PC-3 (cell line): ENCODE measurements around the gene COX6B1. TPM values are rescaled to one million over a fixed set of nuclear protein-coding genes. Genes with fewer than 3 reads are reported as not detected.

ENCODE experiments used
- ATAC-seq: fragments of 200-7000 bp; cut with Tn5 transposase; 2 replicates; pipeline ENCODE4 v1.9.1; 2020; ENCODE audit warnings: mild to moderate bottlenecking, moderate library complexity
- BruUV-seq: library from RNA; stranded (reverse); fragments of 400-500 nt; replicated peaks from 2 replicates; lab custom pipeline; 2021; lab: Mats Ljungman, UMichigan
- CTCF ChIA-PET: fragments of 300-600 bp; sonication (Branson Sonifier 250); formaldehyde crosslinking; loops from one replicate; lab custom pipeline; 2022; ENCODE audit warnings: antibody characterized with exemption; lab: Charles Lee
- POLR2A ChIA-PET: fragments of 300-600 bp; sonication (Branson Sonifier 250); formaldehyde crosslinking; loops from one replicate; lab custom pipeline; 2022; ENCODE audit warnings: antibody characterized with exemption; ENCODE audit not compliant: unreplicated experiment; lab: Charles Lee
- DNase-seq: peaks from one replicate; pipeline ENCODE4 v3.0.0-alpha.2; 2015
- H2AFZ ChIP-seq: fragments of 300-600 bp; sonication (generic); 2 replicates; pipeline ENCODE4 v1.6.0; 2016; ENCODE audit warnings: antibody characterized with exemption, low read length
- H3F3A ChIP-seq: fragments of 300-600 bp; sonication (generic); one replicate; pipeline ENCODE4 v1.6.0; 2017; ENCODE audit warnings: antibody characterized with exemption, low read length, control low read depth, mild to moderate bottlenecking; ENCODE audit not compliant: unreplicated experiment
- H3K27ac ChIP-seq: fragments of 300-600 bp; sonication (generic); 2 replicates; pipeline ENCODE4 v1.5.1; 2016; ENCODE audit warnings: mild to moderate bottlenecking, low read length
- H3K27me3 ChIP-seq: fragments of 300-600 bp; sonication (generic); 2 replicates; pipeline ENCODE4 v1.6.1; 2016; ENCODE audit warnings: low read length, mixed read lengths
- H3K36me3 ChIP-seq: fragments of 300-600 bp; sonication (generic); 2 replicates; pipeline ENCODE4 v1.6.1; 2016; ENCODE audit warnings: low read depth, mixed run types, low read length, mixed read lengths
- H3K4me1 ChIP-seq: fragments of 300-600 bp; sonication (generic); 2 replicates; pipeline ENCODE4 v1.5.1; 2016; ENCODE audit warnings: low read length; ENCODE audit not compliant: insufficient read depth
- H3K4me2 ChIP-seq: fragments of 300-600 bp; sonication (generic); 2 replicates; pipeline ENCODE4 v1.6.0; 2016; ENCODE audit warnings: low read length
- H3K4me3 ChIP-seq: fragments of 300-600 bp; sonication (generic); 2 replicates; pipeline ENCODE4 v1.5.1; 2016; ENCODE audit warnings: mild to moderate bottlenecking, low read length, mixed read lengths
- H3K79me2 ChIP-seq: fragments of 300-600 bp; sonication (generic); 2 replicates; pipeline ENCODE4 v1.6.1; 2017; ENCODE audit warnings: low read length, mixed read lengths
- H3K9ac ChIP-seq: fragments of 300-600 bp; sonication (generic); 2 replicates; pipeline ENCODE4 v1.6.0; 2016; ENCODE audit warnings: mild to moderate bottlenecking, low read length
- H3K9me2 ChIP-seq: fragments of 300-600 bp; sonication (generic); replicated peaks from 2 replicates; pipeline ENCODE4 v1.6.1; 2016; ENCODE audit warnings: mixed run types, low read length, mixed read lengths
- H3K9me3 ChIP-seq: fragments of 300-600 bp; sonication (generic); 2 replicates; pipeline ENCODE4 v1.6.1; 2016; ENCODE audit warnings: low read length, mixed read lengths
- H4K20me1 ChIP-seq: fragments of 300-600 bp; sonication (generic); 2 replicates; pipeline ENCODE4 v1.6.1; 2016; ENCODE audit warnings: low read length, mixed read lengths
- CTCF ChIP-seq: fragments of 300-600 bp; sonication (generic); conservative IDR thresholded peaks from 2 replicates; pipeline ENCODE4 v1.5.1; 2017; ENCODE audit warnings: antibody characterized with exemption, low read depth, mild to moderate bottlenecking, low read length
- EZH2 ChIP-seq: fragments of 300-600 bp; sonication (generic); IDR thresholded peaks from one replicate; pipeline ENCODE4 v1.6.1; 2017; ENCODE audit warnings: antibody characterized with exemption, mild to moderate bottlenecking, low read length; ENCODE audit not compliant: unreplicated experiment
- EZH2phosphoT487 ChIP-seq: fragments of 300-600 bp; sonication (generic); IDR thresholded peaks from 2 replicates; pipeline ENCODE4 v1.6.1; 2018; ENCODE audit warnings: mild to moderate bottlenecking, antibody characterized with exemption, low read length, borderline replicate concordance
- intact Hi-C: fragments of 100-400 bp; cut with micrococcal nuclease; formaldehyde crosslinking; loops from 2 replicates; pipeline ENCODE4 v1.9.0; 2023
- total RNA-seq: library from RNA; depleted of rRNA; stranded (reverse); fragments of >200 nt; gene quantifications from 2 replicates; pipeline ENCODE4 v1.2.3, GENCODE V29; 2014

COX6B1 gene
- total RNA-seq, 1 experiment from 2014 or later = 563 TPM

GRCh38 chr19:35666251-35666913 is 18.3 kb downstream of the COX6B1 start, which contains the start of gene UPK1A:
UPK1A (plus strand) TSS chr19:35666517; CDS start chr19:35666813, 296 bp downstream.
- intact Hi-C loops = no loop called here
- no peaks in the 10 kb centered on the region for H3K36me3 ChIP-seq
- no peaks in the 10 kb centered on the region for H4K20me1 ChIP-seq
- H3K9me3 ChIP-seq = no peaks in the 10 kb centered on the region
- no peak for TF ChIP-seq CTCF
- TF ChIP-seq EZH2phosphoT487 = no peak
- no peak for TF ChIP-seq EZH2
- no peak for ATAC-seq
- no TSS peak for BruUV-seq
- H3K9me2 ChIP-seq = no peaks in the 10 kb centered on the region
- no peak within 1 kb of the TSS for H3K4me2 ChIP-seq
- CTCF ChIA-PET = no interaction called here
- no peak within 1 kb of the TSS for H3K27ac ChIP-seq
- H3K9ac ChIP-seq = no peak within 1 kb of the TSS
- POLR2A ChIA-PET = no interaction called here
- H3K4me3 ChIP-seq = no peak within 1 kb of the TSS
- no peaks in the 10 kb centered on the region for H3K79me2 ChIP-seq
- no peak for DNase-seq
- no peak within 1 kb of the TSS for H2AFZ ChIP-seq
- H3K4me1 ChIP-seq = no peaks in the 10 kb centered on the region
- no peaks in the 10 kb centered on the region for H3F3A ChIP-seq
- H3K27me3 ChIP-seq = 0 out of 2 replicates have a peak, but pooled peaks cover 4% of the 10 kb centered on the region

GRCh38 chr19:35669566-35669965 is 21.4 kb downstream of the COX6B1 start:
- Histone ChIP-seq H3K4me1 (no peaks in the 10 kb centered on the region), H3F3A (no peaks in the 10 kb centered on the region), H3K27me3 (0 out of 2 replicates have a peak, but pooled peaks cover 7% of the 10 kb centered on the region), H4K20me1 (no peaks in the 10 kb centered on the region), H3K9me3 (no peaks in the 10 kb centered on the region), H2AFZ (no peak overlapping the region), H3K27ac (no peak overlapping the region), H3K79me2 (no peaks in the 10 kb centered on the region), H3K9me2 (no peaks in the 10 kb centered on the region), H3K9ac (no peak overlapping the region), H3K36me3 (no peaks in the 10 kb centered on the region), H3K4me2 (no peak overlapping the region), H3K4me3 (no peak overlapping the region)
- TF ChIP-seq CTCF (no peak), EZH2 (no peak), EZH2phosphoT487 (no peak)
- no TSS peak for BruUV-seq
- ATAC-seq = no peak
- ChIA-PET CTCF (no interaction called here), POLR2A (no interaction called here)
- intact Hi-C loops = no loop called here
- no peak for DNase-seq

- BruUV-seq = no TSS peak
- Histone ChIP-seq H3K4me3 (no peak overlapping the region), H3K9ac (no peak overlapping the region), H3K4me1 (no peaks in the 10 kb centered on the region), H3K9me2 (no peaks in the 10 kb centered on the region), H3K27ac (no peak overlapping the region), H3K9me3 (no peaks in the 10 kb centered on the region), H3F3A (no peaks in the 10 kb centered on the region), H3K36me3 (no peaks in the 10 kb centered on the region), H4K20me1 (no peaks in the 10 kb centered on the region), H3K4me2 (no peak overlapping the region), H2AFZ (no peak overlapping the region), H3K79me2 (no peaks in the 10 kb centered on the region), H3K27me3 (0 out of 2 replicates have a peak, but pooled peaks cover 7% of the 10 kb centered on the region)
- ATAC-seq (no peak), DNase-seq (no peak)
- intact Hi-C loops = no loop called here
- POLR2A ChIA-PET = no interaction called here
- TF ChIP-seq EZH2phosphoT487 (no peak), EZH2 (no peak), CTCF (no peak)
- CTCF ChIA-PET = no interaction called here
Observed at GRCh38 chr19:35669974-35670373, 21.9 kb downstream of the COX6B1 start.
